IPS-11a (cell line): ENCODE measurements around the gene CRELD2.

ENCODE experiments used
- H3K4me3 ChIP-seq: one replicate; pipeline ENCODE4 v1.5.1; 2013; ENCODE audit warnings: low read depth, low read length, control low read depth

The CRELD2 gene

GRCh38 chr22:49910229-49911155 is 7.9 kb upstream of the CRELD2 start:
- no peak overlapping the region for H3K4me3 ChIP-seq

GRCh38 chr22:49911881-49912625 is 6.4 kb upstream of the CRELD2 start:
- H3K4me3 ChIP-seq, result no peak overlapping the region

GRCh38 chr22:49913026-49913425 is 5.4 kb upstream of the CRELD2 start:
- H3K4me3 ChIP-seq, result no peak overlapping the region

DNA sequence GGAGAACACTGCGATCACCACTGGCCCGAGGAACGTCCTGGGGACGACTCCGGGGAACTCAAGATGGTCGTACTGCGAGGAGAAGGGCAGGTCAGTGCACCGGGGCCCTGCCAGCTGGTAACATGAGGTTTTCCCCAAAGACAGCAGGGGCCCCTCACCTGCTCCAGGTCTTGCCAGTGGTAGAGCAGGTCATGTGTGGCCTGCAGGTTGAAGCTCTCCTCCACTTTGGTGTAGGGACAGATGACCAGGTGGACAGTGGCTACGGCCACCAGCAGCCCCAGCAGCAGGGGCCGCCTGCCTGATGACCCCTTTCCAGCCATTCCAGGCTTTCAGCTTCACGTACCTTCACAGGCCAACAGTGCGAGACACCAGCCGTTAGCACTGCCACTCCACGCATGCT is 5.0 kb upstream of the CRELD2 start:
- H3K4me3 ChIP-seq, result no peak overlapping the region

GRCh38 chr22:49914256-49914655 is 4.2 kb upstream of the CRELD2 start:
- H3K4me3 ChIP-seq, result no peak overlapping the region

DNA sequence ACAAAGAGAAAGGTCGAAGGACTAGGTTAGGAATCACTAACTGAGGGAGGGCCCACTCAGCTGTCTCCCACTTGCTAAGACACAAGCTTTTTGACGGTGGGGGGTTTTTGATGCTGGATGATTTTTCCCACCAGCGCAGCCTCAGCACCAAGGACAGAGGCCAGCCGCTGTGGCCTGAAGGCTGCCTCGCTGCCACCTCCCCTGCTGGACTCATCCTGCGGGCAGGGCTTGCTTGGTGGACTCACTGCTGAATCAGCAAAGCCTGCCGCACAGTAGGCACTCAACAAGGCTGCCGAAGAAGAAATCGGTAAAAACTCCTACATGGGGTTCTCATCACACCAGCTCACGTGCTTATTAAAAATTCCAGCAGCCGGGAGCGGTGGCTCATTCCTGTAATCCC is 2.8 kb upstream of the CRELD2 start:
- H3K4me3 ChIP-seq, result no peak overlapping the region

DNA sequence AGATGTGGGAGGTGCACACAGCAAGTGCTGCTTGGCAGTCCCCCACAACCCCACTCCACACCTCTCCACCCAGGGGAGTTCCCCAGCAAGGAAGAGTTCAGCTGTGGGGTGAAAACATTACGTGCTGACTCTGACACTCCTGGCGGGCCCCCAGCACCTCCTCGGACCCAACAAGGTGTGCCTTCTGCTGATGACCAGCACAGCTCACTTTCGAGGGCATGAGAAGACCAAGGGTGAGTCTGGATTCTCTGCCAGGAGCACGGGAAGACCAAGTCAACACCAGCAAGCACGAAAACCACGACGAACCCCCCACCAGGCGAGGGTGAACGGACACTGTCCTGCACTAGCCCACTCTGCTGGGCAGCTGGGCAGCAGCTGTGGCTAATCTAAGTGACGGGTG is 1.6 kb upstream of the CRELD2 start:
- no peak overlapping the region for H3K4me3 ChIP-seq

DNA sequence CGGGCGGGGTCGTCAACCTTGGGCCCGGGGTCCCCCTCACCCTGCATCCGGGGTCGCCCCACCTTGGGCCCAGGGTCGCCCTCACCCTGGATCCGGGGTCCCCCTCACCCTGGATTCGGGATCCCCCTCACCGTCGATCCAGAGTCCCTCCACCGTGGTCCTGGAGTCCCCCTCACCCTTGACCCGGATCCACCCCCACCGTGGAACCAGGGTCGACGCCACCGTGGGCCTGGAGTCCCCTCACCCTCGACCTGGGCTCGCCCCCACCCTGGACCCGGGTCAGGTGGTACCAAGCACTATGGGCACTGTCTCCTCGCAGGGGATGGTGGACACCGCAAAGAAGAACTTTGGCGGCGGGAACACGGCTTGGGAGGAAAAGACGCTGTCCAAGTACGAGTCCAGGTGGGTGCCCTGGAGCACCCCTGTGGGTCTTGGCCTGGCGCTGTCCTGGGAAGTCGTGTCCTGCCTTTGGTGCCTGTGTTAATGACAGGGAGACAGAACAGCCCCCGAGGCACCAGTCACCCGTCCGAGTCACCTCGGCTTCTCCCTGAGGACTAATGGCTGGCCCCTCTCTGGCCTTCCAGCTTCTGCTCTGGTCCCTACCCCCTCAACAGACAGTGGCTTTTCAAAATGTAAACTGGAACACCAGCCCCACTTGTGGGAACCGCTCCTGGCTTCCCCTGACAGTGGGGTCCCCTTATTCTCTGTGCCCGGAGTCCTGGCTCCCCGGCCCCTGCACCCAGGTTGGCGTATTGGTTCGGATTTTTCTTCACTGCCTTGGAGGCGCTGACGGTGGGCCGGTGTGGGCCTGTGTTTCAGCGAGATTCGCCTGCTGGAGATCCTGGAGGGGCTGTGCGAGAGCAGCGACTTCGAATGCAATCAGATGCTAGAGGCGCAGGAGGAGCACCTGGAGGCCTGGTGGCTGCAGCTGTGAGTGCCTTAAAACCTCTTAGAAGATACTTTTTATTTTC is 762 bp downstream of the CRELD2 start:
- peak overlapping the region; percentile 45 for H3K4me3 ChIP-seq

GRCh38 chr22:49920859-49921258 is 2.4 kb downstream of the CRELD2 start:
- H3K4me3 ChIP-seq, result no peak overlapping the region

GRCh38 chr22:49921508-49922278 is 3.3 kb downstream of the CRELD2 start:
- no peak overlapping the region for H3K4me3 ChIP-seq

DNA sequence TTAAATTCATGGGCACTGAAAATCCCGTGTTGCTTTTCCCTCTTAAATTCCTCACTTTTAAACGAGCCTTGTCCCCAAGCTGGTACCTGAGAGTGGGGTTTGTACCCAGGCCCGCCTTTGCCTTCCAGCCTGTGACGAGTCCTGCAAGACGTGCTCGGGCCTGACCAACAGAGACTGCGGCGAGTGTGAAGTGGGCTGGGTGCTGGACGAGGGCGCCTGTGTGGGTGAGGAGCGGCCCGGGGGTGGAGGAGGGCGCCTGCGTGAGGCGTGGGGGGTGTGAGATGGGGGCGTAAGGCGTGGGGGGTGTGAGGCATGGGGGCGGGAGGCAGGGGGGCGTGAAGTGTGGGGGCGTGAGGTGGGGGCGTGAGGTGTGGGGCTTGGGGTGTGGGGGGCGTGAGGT is 4.0 kb downstream of the CRELD2 start:
- H3K4me3 ChIP-seq, result no peak overlapping the region

DNA sequence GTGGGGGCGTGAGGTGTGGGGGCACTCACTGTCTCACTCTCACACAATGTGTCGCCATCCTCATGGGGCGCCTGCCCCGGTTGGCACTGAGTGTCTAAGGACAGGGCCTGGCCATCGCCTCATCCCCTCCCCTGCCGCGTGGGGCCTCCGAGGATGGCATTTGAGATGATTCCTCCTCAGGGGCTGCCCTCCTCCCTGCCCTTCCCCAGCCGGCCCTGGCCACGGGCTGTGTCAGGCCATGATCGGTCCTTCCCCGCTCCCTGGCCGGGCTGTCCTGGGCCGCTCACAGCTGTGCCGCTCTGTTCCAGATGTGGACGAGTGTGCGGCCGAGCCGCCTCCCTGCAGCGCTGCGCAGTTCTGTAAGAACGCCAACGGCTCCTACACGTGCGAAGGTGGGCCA is 4.5 kb downstream of the CRELD2 start:
- no peak overlapping the region for H3K4me3 ChIP-seq

GRCh38 chr22:49923445-49923844 is 5.0 kb downstream of the CRELD2 start:
- no peak overlapping the region for H3K4me3 ChIP-seq

DNA sequence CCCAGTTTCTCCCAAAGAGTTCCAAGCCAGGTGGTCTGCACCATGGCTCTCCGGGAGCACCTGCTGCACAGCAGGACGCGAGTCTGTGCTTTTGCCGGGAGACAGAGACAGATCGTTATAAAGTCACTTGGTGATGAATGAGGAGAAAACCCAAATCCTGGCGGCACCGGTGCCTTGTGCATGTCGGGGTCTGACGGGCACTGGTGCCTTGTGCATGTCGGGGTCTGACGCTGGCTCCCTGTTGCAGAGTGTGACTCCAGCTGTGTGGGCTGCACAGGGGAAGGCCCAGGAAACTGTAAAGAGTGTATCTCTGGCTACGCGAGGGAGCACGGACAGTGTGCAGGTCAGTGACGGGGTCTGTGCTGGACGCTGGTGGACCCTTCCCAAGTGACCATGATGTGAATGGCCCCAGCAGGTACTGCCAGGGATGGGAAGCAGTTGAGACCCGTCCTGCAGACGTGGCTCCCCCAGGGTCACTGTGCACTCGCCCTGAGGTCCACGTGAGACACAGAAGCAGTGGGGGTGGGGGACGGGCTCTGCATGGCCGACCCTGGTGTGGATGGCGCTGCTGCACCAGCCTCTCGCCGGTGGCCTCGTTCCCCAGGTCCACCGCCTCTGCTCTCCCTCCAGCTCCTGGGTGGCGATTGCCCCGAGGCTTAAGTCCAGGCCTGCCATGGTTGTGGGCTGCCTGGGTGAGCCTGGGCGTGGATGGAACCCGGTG is 5.8 kb downstream of the CRELD2 start:
- H3K4me3 ChIP-seq, result no peak overlapping the region

DNA sequence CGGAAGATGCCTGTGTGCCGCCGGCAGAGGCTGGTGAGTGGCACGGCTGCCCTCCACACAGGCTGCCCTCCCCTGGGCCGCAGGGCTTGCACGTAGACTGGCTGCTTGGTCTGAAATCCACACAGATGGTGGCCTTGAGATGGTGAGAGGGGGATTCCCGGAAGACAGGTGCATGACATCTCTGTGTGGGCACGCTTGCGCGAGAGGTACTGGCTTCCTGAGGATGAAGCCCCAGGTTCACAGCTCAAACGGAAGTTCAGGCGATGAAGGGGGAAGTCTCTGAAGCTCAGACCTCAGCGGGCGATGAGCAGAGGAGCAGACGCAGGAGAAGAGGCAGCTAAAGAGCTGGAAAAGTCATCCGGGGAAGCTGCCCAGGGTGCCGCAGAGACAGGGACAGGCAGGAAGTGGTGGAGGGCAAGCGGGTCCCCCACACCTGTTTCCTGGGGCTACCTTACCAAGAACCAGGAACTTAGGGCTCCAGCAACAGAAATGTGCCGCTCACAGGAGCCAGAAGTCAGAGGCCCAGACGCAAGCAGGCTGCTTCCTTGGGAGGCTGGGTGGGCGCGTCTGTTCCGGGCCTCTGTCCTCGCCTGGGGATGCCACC is 7.2 kb downstream of the CRELD2 start:
- H3K4me3 ChIP-seq, result no peak overlapping the region

DNA sequence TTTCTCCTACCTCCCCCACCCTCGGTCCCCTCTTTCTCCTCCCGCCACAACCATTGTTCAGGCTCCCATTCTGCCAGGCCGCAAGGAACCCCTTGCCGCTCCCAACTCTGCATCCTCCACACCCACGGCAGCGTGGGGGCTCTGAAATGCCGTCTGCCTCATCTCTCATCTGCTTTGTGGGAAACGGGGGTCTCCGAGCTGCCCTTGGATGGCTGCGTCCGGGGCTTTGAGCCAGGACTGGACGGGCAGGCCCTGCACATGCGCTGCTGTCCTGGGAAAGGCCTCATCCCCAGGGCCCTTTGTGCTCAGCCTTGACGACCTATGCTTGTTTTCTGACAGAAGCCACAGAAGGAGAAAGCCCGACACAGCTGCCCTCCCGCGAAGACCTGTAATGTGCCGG is 8.5 kb downstream of the CRELD2 start:
- no peak overlapping the region for H3K4me3 ChIP-seq

DNA sequence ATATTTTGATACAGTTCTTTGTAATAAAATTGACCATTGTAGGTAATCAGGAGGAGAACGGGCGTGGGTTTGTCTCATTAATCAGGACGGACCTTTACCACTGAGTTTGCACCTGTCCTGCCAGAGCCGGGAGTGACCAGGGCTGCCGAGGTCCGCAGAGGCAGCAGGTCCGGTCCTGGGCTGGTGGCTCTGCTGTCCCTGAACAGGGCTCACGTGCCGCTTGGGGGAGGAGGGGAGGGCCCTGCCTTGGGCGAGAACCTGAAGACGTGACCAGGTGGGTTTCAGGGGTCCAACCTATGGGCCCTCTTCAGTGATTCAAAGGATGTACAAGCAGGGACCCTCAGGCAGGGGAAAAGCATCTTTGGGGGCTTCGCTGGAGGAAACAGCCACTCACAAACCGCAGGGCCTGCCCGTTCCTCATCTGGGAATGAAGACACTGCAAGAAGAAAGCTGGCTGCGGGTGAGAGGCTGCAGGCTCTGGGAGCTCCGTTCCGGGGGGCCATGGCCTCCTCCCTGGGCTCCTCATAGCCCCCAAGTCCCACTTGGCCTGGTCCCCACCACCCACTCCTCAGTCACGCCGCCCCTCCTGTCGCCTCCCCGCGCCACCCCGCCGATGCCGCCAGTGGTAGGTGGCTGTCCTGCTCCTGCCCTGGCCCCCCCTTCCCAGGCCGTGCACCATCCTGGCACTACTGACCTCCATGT is 9.2 kb downstream of the CRELD2 start:
- H3K4me3 ChIP-seq, result no peak overlapping the region

GRCh38 chr22:49928185-49928495 is 9.7 kb downstream of the CRELD2 start:
- no peak overlapping the region for H3K4me3 ChIP-seq
